Measurements from ENCODE around the gene PTBP2.

DNA sequence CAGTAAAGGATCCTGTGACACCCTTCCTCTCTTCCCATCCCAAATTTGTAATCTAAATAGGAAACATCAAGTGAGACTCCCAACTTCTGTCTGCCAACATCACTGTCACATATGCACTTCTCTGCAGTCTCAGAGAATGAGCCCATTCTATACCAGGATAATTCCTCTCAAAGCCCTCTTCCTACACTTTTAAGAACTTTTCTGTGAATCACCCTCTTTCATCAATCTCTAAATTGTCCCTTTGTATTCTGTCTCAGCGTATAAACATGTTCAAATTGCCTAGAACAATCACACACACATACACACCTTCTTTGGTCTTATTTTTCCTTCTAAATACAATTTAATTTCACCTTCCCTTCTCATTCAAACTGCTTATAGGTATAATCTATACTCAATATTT, 111.8 kb downstream of the PTBP2 start:
- TF ChIP-seq POLR2A (IDR thresholded peaks at IDR 0.05) (no peak), POLR2AphosphoS5 (IDR thresholded peaks at IDR 0.05; ENCODE audit: insufficient read depth in 1 of 2, low read depth in 1 of 2) (no peak)
- TF ChIP-seq, protein P1, sequence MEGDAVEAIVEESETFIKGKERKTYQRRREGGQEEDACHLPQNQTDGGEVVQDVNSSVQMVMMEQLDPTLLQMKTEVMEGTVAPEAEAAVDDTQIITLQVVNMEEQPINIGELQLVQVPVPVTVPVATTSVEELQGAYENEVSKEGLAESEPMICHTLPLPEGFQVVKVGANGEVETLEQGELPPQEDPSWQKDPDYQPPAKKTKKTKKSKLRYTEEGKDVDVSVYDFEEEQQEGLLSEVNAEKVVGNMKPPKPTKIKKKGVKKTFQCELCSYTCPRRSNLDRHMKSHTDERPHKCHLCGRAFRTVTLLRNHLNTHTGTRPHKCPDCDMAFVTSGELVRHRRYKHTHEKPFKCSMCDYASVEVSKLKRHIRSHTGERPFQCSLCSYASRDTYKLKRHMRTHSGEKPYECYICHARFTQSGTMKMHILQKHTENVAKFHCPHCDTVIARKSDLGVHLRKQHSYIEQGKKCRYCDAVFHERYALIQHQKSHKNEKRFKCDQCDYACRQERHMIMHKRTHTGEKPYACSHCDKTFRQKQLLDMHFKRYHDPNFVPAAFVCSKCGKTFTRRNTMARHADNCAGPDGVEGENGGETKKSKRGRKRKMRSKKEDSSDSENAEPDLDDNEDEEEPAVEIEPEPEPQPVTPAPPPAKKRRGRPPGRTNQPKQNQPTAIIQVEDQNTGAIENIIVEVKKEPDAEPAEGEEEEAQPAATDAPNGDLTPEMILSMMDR (IDR thresholded peaks at IDR 0.05): no peak
